HCT116 (cell line): ENCODE data around the gene WDR44.

Experiments
- CEBPB ChIP-seq: IDR thresholded peaks from 2 replicates; pipeline ENCODE4 v1.6.1; 2012; ENCODE audit warnings: low read depth
- FOSL1 ChIP-seq: IDR thresholded peaks from 2 replicates; pipeline ENCODE4 v1.6.1; 2012; ENCODE audit warnings: low read depth
- POLR2AphosphoS5 ChIP-seq: IDR thresholded peaks from 2 replicates; pipeline ENCODE4 v1.6.1; 2011; ENCODE audit warnings: mild to moderate bottlenecking, low read depth, low read length, moderate library complexity
- TF ChIP-seq, protein P1 (sequence below), 3 experiments: fragments of 200-600 bp in 1 of 3; sonication (generic) in 1 of 3; IDR thresholded peaks in 2 of 3; conservative IDR thresholded peaks in 1 of 3; 2 replicates each; pipeline ENCODE4 v1.5.1; 2012 to 2017; ENCODE audit warnings: low read depth in 2 of 3, low read length in 2 of 3, antibody characterized with exemption in 1 of 3, borderline replicate concordance in 1 of 3, control low read depth in 1 of 3, mild to moderate bottlenecking in 1 of 3, mixed read lengths in 1 of 3, mixed run types in 1 of 3, moderate library complexity in 1 of 3; ENCODE audit not compliant: insufficient read depth in 1 of 3
- TF ChIP-seq, protein P2 (sequence below): IDR thresholded peaks from 2 replicates; pipeline ENCODE4 v1.6.1; 2012

DNA sequence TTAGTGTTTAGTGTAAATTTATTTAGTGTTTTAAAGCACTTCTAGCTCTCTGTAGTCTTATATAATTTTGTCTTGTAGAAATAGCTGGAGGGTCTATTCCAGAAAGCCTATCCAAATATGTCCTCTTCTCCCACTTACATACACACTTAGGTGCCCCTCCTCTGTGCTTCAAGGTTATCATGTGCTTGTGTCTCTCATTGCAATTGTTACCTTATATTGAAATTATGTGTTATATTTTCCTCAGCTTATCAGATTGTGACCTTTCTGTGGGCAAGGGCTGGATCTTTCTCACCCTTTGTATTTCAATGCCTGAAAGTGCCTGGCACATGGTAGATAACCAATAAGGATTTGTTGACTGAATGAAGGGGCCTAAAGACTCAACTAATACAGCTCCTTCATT is 18.4 kb downstream of the WDR44 start:
- no peak for TF ChIP-seq CEBPB
- no peak for TF ChIP-seq POLR2AphosphoS5
- TF ChIP-seq, protein P1, sequence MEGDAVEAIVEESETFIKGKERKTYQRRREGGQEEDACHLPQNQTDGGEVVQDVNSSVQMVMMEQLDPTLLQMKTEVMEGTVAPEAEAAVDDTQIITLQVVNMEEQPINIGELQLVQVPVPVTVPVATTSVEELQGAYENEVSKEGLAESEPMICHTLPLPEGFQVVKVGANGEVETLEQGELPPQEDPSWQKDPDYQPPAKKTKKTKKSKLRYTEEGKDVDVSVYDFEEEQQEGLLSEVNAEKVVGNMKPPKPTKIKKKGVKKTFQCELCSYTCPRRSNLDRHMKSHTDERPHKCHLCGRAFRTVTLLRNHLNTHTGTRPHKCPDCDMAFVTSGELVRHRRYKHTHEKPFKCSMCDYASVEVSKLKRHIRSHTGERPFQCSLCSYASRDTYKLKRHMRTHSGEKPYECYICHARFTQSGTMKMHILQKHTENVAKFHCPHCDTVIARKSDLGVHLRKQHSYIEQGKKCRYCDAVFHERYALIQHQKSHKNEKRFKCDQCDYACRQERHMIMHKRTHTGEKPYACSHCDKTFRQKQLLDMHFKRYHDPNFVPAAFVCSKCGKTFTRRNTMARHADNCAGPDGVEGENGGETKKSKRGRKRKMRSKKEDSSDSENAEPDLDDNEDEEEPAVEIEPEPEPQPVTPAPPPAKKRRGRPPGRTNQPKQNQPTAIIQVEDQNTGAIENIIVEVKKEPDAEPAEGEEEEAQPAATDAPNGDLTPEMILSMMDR (IDR thresholded peaks at IDR 0.05 in 2 of 3, conservative IDR thresholded peaks at IDR 0.05 in 1 of 3; ENCODE audit: borderline replicate concordance in 1 of 3, insufficient read depth in 1 of 3, low read depth in 2 of 3, low read length in 2 of 3): no peak
- TF ChIP-seq FOSL1: no peak
- TF ChIP-seq, protein P2, sequence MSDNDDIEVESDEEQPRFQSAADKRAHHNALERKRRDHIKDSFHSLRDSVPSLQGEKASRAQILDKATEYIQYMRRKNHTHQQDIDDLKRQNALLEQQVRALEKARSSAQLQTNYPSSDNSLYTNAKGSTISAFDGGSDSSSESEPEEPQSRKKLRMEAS: no peak
